ENCODE results near the gene ST13.

Gene ST13

DNA sequence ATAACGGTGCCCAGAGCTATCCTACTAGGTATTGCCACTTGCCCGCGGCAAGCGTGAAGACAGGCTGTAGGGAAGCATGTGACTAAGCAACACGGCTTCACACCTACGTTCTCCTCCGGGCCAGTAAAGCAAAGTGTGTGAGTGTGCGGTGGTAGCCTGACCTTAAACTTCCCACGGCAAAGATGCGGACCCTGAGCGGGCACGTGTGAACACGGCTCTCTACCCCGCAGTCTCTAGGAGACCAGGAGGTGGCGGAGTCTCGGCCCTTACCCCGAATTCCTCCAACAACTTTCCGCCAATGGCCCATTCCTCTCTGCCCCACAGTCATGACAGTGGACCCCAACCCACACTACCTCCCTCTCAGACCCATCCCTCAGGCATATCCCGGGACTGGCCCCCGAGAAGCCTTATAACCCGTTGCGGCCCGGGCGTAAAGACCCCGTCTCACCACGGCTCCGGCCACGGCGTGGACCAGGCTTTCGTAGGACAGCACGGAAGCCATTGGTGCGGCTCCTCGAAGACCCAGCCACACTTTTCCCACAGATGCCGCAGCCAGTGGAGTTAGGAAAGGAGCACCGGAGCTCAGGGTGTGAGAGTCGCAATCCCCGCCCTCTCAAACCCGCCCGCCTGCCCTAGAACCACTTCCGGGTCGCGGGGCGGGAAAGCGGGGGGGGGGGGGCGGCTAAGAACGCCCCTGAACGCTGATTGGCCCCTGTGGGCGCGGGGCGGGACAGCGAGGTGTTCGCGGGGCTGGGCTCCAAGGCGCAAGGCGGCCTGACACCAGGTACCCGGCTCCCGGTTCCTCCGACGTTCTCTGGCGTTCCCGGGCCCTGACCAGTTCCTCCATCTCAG is 37.5 kb downstream of the ST13 start, which contains the start of gene SLC25A17:
Gene SLC25A17, minus strand, starts transcription at position 600 of the 852 bp plus-strand sequence. Its CDS starts 98 bp downstream, at position 502.
- peak within 1 kb of the TSS; percentile 85 for H3K4me3 Mint-ChIP-seq
- H3K27me3 Mint-ChIP-seq (ENCODE audit: low read depth), result no peaks in the 10 kb centered on the region
- H3K9me3 Mint-ChIP-seq, result no peaks in the 10 kb centered on the region
- H3K36me3 Mint-ChIP-seq (ENCODE audit: low read depth), result peaks cover 7% of the 10 kb centered on the region
- peak within 1 kb of the TSS; percentile 91 for H3K27ac Mint-ChIP-seq
- peaks cover 26% of the 10 kb centered on the region for H3K4me1 Mint-ChIP-seq (ENCODE audit: low read depth)

DNA sequence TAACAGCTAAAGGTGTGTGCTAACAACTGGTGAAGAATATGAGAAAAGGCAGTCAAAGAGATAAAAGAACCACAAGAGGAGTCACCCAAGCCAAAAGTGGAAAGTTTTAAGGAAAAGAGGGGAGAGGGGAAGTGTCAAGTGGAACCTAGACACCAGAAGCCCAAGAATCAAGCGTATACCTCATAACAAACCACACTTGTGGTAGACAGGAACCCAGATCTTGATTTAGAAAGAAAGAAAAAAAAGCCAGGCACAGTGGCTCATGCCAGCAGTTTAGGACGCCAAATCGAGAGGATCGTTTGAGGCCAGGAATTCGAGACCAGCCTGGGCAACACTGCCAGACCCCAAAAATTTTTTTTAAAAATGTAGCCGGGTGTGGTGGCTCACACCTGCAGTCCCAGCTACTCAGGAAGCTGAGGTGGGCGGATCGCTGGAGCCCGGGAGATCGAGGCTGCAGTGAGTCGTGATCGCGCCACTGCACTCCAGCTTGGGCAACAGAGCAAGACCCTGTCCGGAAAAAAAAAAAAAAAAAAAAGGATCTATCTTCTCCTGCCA is 38.2 kb downstream of the ST13 start:
- no peaks in the 10 kb centered on the region for H3K9me3 Mint-ChIP-seq
- peak overlapping the region; percentile 91 for H3K27ac Mint-ChIP-seq
- peaks cover 26% of the 10 kb centered on the region for H3K4me1 Mint-ChIP-seq (ENCODE audit: low read depth)
- H3K36me3 Mint-ChIP-seq (ENCODE audit: low read depth), result peaks cover 7% of the 10 kb centered on the region
- peak overlapping the region; percentile 85 for H3K4me3 Mint-ChIP-seq
- H3K27me3 Mint-ChIP-seq (ENCODE audit: low read depth), result no peaks in the 10 kb centered on the region

DNA sequence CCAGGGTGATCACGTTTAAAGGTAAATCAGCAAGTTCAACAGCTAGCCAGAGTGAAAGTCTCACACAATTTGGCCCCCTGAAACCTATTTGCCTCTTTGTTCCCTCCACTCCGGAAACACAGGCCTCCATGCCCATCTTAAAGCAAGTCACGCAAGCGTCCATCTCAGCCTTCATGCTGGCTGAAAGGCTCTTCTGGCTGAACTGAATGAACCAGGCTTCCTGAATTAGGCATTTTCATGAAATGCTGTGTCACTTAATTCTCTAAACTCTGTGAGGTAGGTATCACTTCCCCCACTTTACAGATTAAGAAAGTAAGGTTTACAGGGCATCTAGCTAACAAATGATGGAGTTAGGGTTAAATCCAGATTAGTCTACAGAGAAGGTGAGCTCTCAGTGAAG is 38.7 kb downstream of the ST13 start:
- H3K27ac Mint-ChIP-seq, result peak overlapping the region; percentile 70
- H3K27me3 Mint-ChIP-seq (ENCODE audit: low read depth), result no peaks in the 10 kb centered on the region
- H3K36me3 Mint-ChIP-seq (ENCODE audit: low read depth), result peaks cover 7% of the 10 kb centered on the region
- peak overlapping the region; percentile 85 for H3K4me3 Mint-ChIP-seq
- no peaks in the 10 kb centered on the region for H3K9me3 Mint-ChIP-seq
- H3K4me1 Mint-ChIP-seq (ENCODE audit: low read depth), result peaks cover 26% of the 10 kb centered on the region

DNA sequence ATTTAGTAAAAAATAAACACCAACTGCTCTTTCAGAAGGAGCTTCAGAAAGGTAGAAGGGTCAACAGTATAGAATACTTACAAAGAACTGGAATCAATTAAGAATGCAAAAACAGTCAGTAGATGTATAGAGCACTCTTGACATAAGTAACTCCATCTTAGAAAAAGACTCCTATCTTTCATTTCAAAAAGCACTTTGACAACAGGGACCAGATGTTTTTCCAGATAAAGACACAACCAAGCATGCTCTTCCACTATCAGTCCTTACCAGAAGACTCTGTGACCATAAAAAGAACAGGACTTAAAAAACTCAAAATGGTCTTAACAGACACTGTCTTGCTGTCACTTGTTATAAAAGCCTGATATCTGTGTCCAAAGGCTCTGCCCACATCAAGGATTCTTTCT is 42.5 kb downstream of the ST13 start:
- no peak overlapping the region for H3K27ac Mint-ChIP-seq
- no peaks in the 10 kb centered on the region for H3K27me3 Mint-ChIP-seq (ENCODE audit: low read depth)
- H3K36me3 Mint-ChIP-seq (ENCODE audit: low read depth), result peaks cover 12% of the 10 kb centered on the region
- no peaks in the 10 kb centered on the region for H3K9me3 Mint-ChIP-seq
- H3K4me3 Mint-ChIP-seq, result no peak overlapping the region
- peaks cover 25% of the 10 kb centered on the region for H3K4me1 Mint-ChIP-seq (ENCODE audit: low read depth)

DNA sequence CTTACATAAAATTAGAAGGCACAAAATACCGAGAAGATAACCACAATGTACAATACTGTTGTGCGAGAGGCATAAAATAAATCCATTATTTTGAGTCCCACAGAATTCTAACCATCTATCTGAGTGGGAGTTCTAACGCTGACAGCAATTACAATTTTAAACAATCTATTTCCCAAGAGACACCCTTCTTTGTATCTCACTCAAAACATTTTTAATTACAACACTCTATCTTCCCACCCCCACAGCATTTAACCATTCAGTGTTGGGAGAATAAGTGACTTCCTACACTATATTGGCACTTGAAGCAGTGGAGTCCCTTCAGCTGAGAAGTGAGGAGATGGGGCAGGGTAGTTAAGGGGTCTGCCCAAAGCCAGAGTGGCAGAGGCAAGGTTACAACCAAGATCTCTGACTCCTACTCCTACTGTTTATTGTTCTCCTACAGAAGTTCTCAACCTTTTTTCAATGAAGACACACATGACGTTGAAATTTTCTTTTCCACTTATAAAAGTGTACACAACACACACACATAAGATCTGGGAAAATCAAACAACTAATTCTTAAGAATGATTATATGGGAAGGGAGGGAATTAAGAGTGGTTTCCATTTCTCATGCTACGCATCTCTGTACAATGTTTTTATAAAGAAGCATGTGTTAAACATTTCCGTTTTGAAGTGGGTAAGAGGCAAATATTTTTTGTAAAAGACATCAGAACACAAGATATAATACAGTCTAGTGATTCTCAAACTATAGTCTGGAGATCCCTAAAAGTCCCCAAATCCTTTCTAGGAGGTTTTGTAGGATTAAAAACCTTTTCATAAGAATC is 48.2 kb downstream of the ST13 start:
- Mint-ChIP-seq H3K27me3 (ENCODE audit: low read depth) (no peaks in the 10 kb centered on the region), H3K4me1 (ENCODE audit: low read depth) (peaks cover 6% of the 10 kb centered on the region), H3K36me3 (ENCODE audit: low read depth) (peaks cover 5% of the 10 kb centered on the region), H3K27ac (no peak overlapping the region), H3K9me3 (no peaks in the 10 kb centered on the region), H3K4me3 (no peak overlapping the region)

DNA sequence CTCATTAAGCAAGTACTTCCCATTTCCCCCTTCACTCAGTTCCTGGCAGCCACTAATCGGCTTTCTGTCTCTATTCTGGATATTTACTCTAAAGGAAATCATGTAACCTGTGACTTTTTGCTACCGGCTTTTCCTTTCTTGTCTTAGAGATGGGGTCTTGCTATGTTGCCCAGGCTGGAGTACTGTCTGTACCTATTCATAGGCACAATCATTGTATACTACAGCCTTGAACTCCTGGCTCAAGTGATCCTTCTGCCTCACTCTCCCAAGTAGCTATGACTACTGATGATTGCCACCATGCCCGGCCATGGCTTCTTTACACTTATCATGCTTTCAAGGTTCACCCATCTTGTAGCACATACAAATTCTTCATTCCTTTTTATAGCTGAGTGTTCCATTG is 49.7 kb downstream of the ST13 start:
- no peaks in the 10 kb centered on the region for H3K27me3 Mint-ChIP-seq (ENCODE audit: low read depth)
- peaks cover 2% of the 10 kb centered on the region for H3K36me3 Mint-ChIP-seq (ENCODE audit: low read depth)
- no peak overlapping the region for H3K4me3 Mint-ChIP-seq
- H3K27ac Mint-ChIP-seq, result no peak overlapping the region
- H3K9me3 Mint-ChIP-seq, result no peaks in the 10 kb centered on the region
- H3K4me1 Mint-ChIP-seq (ENCODE audit: low read depth), result peaks cover 2% of the 10 kb centered on the region

DNA sequence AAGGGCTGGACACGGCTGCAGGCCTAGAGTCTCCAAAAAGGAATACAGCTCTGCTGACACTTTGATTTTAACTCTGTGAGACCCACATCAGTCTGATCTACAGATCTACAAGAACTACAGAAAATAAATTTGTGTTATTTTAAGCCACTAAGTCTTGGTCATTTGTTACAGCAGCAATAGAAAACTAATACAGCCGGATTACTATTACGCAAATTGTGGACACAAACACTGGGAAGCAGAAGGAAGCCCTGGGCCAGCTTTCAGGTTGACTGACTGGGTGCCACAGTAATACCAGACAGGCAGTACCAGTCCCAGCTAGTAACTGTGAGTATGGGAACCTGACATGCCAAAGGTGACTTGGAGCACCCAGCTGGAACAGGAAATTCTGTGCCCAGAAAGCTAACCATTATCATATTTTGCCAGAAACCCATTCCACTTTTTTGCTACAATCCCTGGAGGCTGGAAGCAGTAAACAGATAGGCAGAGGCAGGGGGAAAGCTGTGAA is 50.7 kb downstream of the ST13 start:
- Mint-ChIP-seq H3K27ac (no peak overlapping the region), H3K36me3 (ENCODE audit: low read depth) (no peaks in the 10 kb centered on the region), H3K9me3 (no peaks in the 10 kb centered on the region), H3K4me3 (no peak overlapping the region), H3K27me3 (ENCODE audit: low read depth) (no peaks in the 10 kb centered on the region), H3K4me1 (ENCODE audit: low read depth) (peaks cover 2% of the 10 kb centered on the region)

DNA sequence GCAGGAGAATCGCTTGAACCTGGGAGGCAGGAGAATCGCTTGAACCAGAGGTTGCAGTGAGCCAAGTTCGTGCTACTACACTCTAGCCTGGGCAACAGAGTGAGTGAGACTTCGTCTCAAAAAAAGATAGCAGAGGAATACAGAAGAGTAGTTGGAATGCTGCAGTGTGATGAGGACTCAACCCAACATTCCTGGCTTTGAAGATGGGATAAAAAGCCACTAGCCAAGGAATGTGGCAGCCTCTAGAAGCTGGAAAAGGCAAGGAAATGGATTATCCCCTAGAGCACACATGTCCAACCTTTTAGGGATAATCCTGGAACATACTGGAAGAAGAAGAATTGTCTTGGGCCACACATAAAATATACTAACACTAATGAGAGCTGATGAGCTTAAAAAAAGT is 51.2 kb downstream of the ST13 start:
- H3K4me1 Mint-ChIP-seq (ENCODE audit: low read depth), result peaks cover 2% of the 10 kb centered on the region
- no peak overlapping the region for H3K4me3 Mint-ChIP-seq
- H3K36me3 Mint-ChIP-seq (ENCODE audit: low read depth), result no peaks in the 10 kb centered on the region
- H3K27me3 Mint-ChIP-seq (ENCODE audit: low read depth), result no peaks in the 10 kb centered on the region
- H3K9me3 Mint-ChIP-seq, result no peaks in the 10 kb centered on the region
- no peak overlapping the region for H3K27ac Mint-ChIP-seq

DNA sequence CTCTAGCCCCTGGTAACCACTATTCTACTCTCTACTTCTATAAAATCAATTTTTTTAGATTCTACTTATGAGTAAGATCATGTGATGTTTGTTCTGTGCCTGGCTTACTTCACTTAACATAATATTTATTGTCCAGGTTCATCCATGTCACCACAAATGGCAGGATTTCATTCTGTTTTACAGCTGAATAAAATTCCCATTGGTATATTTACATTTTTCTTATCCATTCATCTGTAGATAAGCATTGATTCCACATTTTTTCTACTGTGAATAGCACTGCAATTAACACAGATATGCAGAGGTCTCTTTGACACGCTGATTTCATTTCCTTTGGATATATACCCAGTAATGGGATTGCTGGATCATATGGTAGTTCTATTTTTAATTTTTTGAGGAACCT is 53.1 kb downstream of the ST13 start:
- Mint-ChIP-seq H3K4me1 (ENCODE audit: low read depth) (peaks cover 6% of the 10 kb centered on the region), H3K36me3 (ENCODE audit: low read depth) (no peaks in the 10 kb centered on the region), H3K27me3 (ENCODE audit: low read depth) (no peaks in the 10 kb centered on the region), H3K4me3 (no peak overlapping the region), H3K27ac (no peak overlapping the region), H3K9me3 (no peaks in the 10 kb centered on the region)

DNA sequence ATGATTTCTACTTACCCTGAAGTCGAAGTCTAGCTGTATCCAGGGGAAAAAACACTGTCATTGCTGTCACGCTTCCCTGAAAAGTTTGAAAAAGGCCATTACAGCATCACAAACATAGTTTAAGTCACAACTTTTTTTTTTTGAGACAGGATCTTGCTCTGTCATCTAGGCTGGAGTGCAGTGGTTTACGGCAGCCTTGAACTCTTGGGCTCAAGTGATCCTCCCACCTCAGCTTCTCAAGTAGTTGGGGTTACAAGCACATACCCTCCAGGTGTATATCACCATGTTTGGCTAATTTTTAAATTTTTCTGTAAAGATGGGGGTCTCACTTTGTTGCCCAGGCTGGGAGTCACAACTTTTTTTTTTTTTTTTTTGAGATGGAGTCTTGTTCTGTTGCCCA is 57.4 kb downstream of the ST13 start:
- H3K4me1 Mint-ChIP-seq (ENCODE audit: low read depth), result peaks cover 8% of the 10 kb centered on the region
- no peaks in the 10 kb centered on the region for H3K9me3 Mint-ChIP-seq
- H3K27ac Mint-ChIP-seq, result peak overlapping the region; percentile 29
- H3K4me3 Mint-ChIP-seq, result no peak overlapping the region
- H3K27me3 Mint-ChIP-seq (ENCODE audit: low read depth), result no peaks in the 10 kb centered on the region
- H3K36me3 Mint-ChIP-seq (ENCODE audit: low read depth), result peaks cover 2% of the 10 kb centered on the region

DNA sequence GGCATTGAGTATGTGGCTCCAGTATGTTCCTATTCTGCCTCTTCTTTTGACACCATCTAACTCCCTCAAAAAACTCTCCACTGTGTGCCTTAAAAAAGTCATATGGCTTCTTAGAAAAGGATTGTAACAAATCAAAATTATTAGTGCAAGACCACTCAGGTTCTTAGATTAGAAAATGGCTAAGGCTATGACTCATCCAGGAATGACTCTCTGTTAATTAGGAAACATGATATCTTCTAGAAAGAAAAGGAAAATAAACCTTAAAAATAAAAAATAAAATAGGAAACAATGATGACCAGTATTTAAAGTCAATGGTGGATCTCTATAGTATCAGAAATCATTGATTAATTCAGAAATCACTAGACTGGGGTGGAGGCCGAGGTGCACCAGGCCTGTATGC is 59.0 kb downstream of the ST13 start:
- H3K27ac Mint-ChIP-seq, result no peak overlapping the region

DNA sequence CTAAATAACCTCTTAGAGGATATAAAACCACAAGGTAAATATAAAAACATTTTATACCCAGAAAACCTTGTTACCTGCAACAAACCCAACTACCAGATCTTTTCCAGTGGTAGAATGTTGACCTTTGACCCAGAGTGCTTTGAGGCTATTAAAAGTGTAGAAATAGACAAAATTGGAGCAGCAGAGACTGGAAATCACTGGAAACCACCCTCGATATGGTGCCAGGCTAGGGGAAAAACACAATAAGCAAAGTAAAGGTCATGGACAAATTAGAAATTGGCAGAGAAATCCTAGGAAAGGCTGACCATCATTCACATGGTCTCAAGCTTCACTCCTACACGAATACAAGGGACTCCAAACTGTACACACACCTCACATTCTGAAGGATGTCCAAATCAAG is 64.0 kb downstream of the ST13 start:
- Mint-ChIP-seq H3K4me1 (ENCODE audit: low read depth) (peaks cover 7% of the 10 kb centered on the region), H3K36me3 (ENCODE audit: low read depth) (peaks cover 26% of the 10 kb centered on the region), H3K27ac (no peak overlapping the region), H3K27me3 (ENCODE audit: low read depth) (no peaks in the 10 kb centered on the region), H3K4me3 (no peak overlapping the region), H3K9me3 (peaks cover 3% of the 10 kb centered on the region)

More for the DNA sequence above, 59.0 kb downstream of the ST13 start:
- Mint-ChIP-seq H3K36me3 (ENCODE audit: low read depth) (peaks cover 10% of the 10 kb centered on the region), H3K4me1 (ENCODE audit: low read depth) (peaks cover 8% of the 10 kb centered on the region), H3K9me3 (no peaks in the 10 kb centered on the region), H3K4me3 (no peak overlapping the region), H3K27me3 (ENCODE audit: low read depth) (no peaks in the 10 kb centered on the region)

DNA sequence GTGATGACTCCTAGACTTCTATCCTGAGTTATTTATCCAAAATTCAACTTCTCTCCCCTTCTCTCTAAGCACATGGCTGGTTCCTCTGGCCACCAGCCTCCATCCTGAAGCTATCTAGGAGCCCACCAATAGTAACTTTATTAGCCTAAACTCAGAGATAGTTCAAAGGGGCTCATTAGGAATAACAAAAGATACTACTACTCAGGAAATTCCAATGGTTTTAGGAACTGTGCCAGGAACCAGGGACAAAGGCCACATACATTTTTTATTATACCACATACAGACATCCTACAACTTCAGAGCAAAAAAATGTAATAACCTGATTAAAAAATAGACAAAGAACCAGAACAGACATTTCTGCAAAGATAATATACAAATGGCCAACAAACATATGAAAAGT is 65.2 kb downstream of the ST13 start:
- Mint-ChIP-seq H3K27me3 (ENCODE audit: low read depth) (no peaks in the 10 kb centered on the region), H3K4me1 (ENCODE audit: low read depth) (peaks cover 7% of the 10 kb centered on the region), H3K4me3 (no peak overlapping the region), H3K27ac (no peak overlapping the region), H3K36me3 (ENCODE audit: low read depth) (peaks cover 31% of the 10 kb centered on the region), H3K9me3 (peaks cover 3% of the 10 kb centered on the region)

DNA sequence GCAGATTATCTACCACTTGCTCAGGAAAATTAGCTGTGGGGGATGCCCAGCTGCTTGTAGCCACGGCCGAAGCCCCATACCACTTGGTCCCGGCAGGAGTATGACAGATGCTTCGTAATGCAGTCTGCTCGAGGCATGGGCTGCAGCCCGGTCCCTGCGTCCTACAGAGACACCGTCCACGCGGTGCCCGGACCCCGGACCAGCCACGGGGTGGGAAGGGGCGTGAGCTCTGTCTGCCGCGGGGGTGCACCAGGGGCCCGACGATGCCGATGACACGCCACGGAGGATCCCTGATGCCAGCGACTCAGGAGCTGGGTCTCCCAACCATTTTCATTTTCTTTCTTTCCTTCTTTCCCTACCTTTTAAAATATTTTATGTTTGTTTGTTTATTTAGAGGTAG is 67.3 kb downstream of the ST13 start:
- peaks cover 3% of the 10 kb centered on the region for H3K9me3 Mint-ChIP-seq
- no peaks in the 10 kb centered on the region for H3K27me3 Mint-ChIP-seq (ENCODE audit: low read depth)
- H3K36me3 Mint-ChIP-seq (ENCODE audit: low read depth), result peaks cover 29% of the 10 kb centered on the region
- no peak overlapping the region for H3K4me3 Mint-ChIP-seq
- H3K27ac Mint-ChIP-seq, result no peak overlapping the region
- H3K4me1 Mint-ChIP-seq (ENCODE audit: low read depth), result peaks cover 7% of the 10 kb centered on the region

All from T-helper 1 cell treated with Interleukin-12 subunit alpha and Interleukin-12 subunit beta and Interleukin-4 antibody, amounts not matched to agents 30 μg/mL and 1 μg/mL, for 36 hours (primary cell).